Ammon's horn (tissue), 1 donor: ENCODE measurements around the gene INHBE.
A peak's percentile ranks its signal among the peaks of the same experiment; 100 is the strongest.
"Not testable (repeated sequence)": the region's sequence is repeated elsewhere in the genome, so short reads cannot be mapped to it uniquely, and the experiment has no call there.

Experiments
- DNase-seq: peaks from one replicate; pipeline ENCODE4 v3.0.0-alpha.2; 2016; ENCODE audit warnings: low spot score

The INHBE gene, protein sequence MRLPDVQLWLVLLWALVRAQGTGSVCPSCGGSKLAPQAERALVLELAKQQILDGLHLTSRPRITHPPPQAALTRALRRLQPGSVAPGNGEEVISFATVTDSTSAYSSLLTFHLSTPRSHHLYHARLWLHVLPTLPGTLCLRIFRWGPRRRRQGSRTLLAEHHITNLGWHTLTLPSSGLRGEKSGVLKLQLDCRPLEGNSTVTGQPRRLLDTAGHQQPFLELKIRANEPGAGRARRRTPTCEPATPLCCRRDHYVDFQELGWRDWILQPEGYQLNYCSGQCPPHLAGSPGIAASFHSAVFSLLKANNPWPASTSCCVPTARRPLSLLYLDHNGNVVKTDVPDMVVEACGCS

DNA sequence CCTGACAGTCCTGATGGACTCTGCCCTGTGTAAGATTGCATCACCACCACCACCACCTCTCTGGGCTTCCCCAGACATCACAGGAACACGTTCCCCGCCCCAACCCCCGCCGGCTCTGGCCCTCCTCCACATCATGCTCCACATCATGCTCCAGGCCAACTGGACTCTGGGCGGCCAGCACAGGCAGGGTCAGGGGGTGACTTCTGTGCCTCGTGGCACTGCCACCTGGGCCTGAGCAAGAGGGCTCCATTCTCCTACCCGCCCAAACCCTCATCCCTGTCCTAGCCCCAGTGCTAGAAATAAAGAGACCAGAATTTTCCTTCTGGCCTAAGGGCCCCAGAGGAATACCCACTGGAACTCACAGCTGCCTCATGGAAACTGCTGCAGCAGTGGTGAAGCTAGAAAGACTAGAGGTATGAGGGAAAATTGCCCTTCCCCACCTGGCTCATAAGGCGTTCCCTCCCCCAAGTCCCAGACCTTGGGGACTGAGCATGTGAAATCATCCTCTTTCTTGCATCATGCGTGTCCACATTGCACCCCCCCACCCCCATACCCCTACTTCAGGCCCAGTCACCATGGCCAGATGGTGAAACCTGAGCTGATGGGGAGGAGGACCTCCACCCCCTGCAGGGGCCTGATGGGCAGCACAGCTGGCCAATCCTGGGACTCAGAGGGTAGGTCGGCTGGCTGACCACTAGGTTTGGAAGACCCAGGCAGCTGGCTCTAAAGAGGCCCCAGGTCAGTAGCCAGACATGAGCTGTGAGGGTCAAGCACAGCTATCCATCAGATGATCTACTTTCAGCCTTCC is at the start of gene INHBE:
Gene INHBE (plus strand): TSS at position 742 of the 808 bp plus-strand sequence. CDS start 230 bp downstream, outside the sequence.
- DNase-seq, result no peak

GRCh38 chr12:57410534-57410933 is 44.6 kb upstream of the INHBE start:
- no peak for DNase-seq

DNA sequence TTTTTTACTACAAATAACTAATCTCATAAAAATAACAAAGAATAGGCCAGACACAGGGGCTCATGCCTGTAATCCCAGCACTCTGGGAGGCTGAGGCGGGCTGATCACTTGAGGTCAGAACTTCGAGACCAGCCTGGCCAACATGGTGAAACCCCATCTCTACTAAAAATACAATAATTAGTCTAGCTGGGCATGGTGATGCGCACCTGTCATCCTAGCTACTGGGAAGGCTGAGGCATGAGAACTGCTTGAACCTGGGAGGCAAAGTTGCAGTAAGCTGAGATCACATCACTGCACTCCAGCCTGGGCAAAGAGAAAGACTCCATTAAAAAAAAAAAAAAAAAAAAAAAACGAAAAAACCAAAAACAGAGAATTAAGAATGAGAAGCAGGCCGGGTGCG is 40.9 kb upstream of the INHBE start:
- DNase-seq, result not testable (repeated sequence)

DNA sequence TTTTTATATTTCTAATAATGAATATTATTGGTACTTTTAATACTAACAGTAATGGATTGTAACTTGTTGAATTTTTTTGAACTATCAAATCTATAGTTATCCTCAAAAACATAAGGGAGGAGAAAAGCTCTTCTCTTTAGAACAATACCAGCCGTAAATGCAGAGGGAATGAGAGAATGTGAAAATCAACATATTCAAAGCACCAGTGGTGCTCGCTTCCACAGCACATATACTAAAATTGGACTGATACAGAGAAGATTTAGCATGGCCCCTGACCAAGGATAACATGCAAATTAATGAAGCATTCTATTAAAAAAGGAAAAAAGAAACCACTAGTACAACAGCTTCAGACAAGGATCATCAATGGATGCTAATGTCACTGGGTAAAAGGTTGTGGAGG is 40.0 kb upstream of the INHBE start:
- no peak for DNase-seq

DNA sequence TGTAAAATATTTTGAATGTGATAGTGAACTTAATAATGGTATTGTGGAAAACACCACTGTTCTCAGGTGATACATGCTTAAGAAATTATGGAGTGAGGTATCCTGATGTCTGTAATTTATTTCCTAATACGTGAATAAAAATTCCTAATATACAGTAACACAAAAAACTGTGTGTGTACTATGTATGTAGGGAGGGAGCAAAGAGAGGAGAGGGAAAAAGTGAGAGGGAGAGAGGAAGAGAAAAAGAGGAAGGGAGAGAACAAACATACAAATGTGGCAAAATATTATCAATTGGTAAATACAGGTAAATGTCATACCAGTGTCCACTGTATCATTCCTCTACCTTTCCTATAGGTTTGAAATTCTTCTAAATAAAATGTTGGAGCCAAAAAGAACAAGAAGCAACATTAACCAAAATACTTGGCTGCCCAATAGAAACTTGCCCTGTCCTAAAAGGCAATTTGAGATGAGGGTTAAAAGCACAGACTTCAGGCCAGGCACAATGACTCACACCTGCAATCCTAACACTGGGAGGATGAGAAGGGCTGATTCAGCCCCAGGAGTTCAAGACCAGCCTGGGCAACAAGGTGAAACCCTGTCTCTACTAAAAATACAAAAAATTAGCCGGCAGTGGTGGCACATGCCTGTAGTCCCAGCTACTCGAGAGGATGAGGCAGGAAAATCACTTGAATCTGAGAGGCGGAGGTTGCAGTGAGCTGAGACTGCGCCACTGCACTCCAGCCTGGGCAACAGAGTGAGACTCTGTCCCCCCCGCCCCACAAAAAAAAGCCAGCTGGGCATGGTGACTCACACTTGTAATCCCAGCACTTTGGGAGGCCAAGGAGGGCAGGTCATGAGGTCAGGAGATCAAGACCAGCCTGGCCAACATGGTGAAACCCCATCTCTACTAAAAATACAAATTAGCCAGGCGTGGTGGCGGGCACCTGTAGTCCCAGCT is 38.8 kb upstream of the INHBE start:
- no peak for DNase-seq

GRCh38 chr12:57418255-57418654 is 36.9 kb upstream of the INHBE start:
- DNase-seq, result peak; percentile 21

DNA sequence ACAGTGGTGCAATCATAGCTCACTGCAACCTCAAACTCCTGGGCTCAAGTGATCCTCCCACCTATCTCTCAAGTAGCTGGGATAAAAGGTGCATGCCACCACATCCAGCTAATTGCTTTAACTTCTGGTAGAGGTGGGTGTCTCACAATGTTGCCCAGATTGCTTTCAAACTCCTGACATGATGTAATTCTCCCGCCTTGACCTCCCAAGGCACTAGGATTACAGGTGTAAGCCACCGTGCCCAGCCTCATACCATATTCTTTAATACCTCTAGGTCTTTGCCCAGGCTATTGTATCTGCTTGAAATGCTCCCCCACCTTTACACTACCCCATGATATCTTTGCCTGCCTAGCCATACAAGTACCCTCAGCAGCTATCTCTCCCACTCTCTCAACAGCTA is 35.6 kb upstream of the INHBE start:
- no peak for DNase-seq

DNA sequence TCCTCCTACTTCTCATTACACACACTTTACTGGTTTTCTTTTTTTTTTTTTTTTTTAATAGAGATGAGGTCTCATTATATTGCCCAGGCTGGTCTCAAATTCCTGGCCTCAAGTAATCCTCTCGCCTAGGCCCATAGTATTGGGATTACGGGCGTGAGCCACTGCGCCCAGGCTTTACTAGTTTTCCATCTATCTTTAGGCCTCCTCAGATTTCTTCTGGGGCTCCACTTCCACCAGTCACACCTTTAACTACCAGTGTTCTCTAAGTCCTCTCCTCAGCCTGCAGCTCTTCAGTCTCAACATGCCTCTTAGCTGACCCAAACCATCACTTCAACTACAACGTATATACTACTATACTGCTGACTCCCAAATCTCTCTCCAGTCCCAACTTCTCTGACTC is 34.6 kb upstream of the INHBE start:
- no peak for DNase-seq

DNA sequence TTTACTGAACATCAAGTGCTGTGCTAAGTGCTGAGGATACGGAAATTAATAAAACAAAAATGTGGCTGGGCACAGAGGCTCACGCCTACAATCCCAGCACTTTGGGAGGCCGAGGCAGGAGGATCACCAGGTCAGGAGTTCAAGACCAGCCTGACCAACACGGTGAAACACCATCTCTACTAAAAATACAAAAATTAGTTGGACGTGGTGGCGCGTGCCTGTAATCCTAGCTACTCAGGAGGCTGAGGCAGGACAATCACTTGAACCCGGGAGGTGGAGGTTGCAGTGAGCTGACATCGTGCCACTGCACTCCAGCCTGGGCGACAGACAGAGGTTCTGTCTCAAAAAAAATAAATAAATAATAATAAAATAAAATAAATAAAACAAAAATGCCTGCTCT is 28.2 kb upstream of the INHBE start:
- not testable (repeated sequence) for DNase-seq

DNA sequence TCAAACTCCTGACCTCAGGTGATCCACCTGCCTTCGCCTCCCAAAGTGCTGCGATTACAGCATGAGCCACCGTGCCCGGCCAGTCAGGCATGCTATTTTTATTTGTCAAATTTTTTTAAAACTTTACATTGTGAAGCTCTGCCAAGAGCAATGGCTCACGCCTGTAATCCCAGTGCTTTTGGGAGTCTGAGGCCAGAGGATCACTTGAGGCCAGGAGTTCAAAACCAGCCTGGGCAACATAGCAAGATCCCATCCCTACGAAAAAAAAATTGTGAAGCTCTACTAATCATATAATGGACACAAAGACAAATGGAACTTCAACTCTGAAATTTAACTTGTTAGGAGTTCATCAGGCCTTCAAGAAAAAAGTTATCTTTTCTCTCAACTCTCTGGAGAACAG is 26.1 kb upstream of the INHBE start:
- no peak for DNase-seq

DNA sequence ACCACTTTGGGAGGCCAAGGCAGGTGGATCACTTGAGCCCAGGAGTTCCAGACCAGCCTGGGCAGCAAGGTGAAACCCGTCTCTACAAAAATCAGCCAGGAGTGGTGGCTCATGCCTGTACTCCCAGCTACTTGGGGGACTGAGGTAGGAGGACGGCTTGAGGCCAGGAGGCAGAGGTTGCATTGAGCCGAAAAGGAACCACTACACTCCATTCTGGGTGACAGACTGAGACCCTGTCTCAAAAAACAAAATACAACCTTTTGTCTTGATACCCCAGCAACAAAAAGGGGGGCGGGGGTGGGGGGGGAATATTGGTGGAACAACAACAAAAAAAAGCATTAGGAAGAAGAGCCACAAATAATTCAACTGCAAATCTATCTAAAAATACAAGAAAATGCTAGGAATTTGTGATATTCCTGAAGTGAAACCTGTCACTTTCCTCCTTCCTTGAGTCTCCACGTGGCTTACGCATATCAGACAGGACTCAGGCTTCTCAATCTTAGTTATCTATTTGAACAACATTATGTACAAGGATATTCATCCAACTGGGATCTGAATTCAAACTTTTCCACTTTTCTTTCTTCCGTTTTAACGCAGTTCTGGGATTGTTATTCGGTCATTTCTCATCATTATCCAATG is 25.5 kb upstream of the INHBE start:
- no peak for DNase-seq

DNA sequence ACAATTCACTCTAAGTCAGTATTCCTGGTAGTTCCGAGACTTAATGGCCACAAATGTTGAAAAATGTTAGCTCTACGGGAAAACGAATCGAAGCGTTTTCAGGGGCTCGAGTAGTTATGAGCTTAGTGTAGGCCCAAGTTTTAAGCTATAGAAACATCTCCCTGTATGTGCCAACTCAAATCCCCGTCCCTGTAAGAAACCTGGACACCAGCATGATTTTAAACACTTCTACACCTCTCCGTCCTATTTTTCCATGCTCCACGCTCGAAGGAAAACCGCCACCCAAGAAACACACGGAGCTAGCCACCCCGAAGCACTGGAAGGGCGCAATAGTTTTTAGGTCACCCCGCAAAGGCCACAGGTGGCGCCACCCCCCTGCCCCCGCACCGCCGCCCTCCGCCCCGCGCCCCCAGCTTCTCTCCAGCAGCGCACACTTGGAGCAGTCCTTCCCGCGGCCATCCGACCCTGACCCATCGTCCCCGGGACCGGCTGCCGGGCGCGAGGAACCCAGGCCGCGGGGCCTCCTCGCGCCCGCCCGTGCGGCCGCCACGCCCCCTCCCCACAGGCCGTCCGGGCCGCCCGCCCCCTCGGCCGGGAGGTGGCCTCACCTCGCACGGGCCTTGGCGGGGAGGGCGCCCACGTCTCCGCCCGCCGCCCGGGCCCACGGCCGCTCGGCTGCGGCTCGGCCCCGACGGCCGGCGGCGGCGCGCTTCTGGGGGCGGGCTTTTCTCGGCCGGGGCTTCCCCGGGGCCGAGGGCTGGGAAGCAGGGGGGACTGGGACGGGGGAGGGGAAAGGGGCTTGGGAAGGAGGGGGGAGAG is 24.8 kb upstream of the INHBE start:
- DNase-seq, result peak; percentile 28

DNA sequence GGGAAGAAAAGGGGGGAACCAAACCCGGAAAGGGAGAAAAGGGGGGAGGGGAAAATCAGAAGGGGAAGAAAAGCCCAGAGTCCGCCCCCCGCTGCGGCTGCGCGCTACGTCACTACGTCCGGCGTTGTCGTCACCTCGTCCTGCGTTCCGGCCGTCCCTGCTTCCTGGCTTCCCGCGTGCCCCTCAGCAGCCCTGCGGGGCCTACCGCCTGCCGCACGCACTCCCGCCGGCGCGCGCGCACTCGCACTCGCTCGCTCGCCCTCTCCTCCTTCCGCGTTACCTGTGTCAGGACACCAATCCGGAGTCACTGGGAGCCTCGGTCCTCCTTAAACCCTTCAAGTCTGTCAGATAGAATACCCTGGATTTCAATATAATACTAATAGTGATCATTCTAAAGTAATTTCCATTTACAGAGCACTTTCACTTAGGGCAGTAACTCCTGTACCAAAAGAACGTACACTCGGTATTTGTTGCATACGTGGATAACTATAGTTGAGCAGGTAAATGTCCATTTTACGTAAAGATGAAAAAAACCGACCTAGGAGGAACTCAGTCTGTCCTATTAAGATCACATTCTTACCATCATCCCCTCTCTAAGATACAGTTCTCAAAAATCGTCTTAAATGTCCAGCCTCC is 24.1 kb upstream of the INHBE start, which contains the start of gene R3HDM2:
Gene R3HDM2 (minus strand): TSS at position 113 of the 636 bp plus-strand sequence. CDS start 120,615 bp downstream, outside the sequence.
- DNase-seq, result peak; percentile 98

- DNase-seq, result no peak
Observed at GRCh38 chr12:57431654-57432188, 23.4 kb upstream of the INHBE start.

DNA sequence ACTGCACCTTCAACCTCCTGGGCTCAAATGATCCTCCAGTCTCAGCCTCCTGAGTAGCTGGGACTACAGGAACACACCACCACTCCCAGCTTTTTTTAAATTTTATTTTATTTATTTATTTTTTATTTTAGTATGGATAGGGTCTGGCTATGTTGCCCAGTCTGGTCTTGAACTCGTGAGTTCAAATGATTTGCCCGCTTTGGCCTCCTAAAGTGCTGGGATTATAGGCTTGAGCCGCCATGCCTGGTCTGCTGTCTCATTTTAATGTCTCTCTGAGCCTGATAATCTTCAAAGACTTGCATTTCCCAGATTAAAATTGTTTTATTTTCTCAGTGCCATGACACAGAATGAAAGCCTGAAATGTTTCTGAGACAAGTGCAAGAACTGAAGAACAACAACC is 21.7 kb upstream of the INHBE start:
- no peak for DNase-seq

DNA sequence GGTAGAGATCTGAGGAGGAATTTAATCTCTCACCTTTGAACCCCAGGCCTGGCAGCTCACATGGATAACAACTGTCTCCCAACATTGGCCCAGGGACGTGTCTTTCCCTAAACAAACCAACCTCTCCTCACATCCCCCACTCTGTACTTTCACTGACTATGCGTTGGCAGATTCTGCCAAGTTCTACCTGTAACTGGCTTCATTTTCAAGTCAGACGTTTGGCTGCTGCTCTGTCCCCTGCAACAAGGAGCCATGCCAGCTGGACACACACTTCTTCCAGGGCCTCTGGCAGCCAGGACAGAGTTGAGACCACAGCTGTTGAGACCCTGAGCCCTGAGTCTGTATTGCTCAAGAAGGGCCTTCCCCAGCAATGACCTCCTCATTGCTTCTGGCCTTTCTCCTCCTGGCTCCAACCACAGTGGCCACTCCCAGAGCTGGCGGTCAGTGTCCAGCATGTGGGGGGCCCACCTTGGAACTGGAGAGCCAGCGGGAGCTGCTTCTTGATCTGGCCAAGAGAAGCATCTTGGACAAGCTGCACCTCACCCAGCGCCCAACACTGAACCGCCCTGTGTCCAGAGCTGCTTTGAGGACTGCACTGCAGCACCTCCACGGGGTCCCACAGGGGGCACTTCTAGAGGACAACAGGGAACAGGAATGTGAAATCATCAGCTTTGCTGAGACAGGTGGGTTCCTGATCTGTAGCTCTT is 20.4 kb upstream of the INHBE start, which contains the start of gene INHBC:
Gene INHBC (plus strand): TSS at position 268 of the 707 bp plus-strand sequence. CDS start 103 bp downstream, at position 371.
- DNase-seq, result no peak

GRCh38 chr12:57435293-57435692 is 19.8 kb upstream of the INHBE start:
- DNase-seq, result no peak

DNA sequence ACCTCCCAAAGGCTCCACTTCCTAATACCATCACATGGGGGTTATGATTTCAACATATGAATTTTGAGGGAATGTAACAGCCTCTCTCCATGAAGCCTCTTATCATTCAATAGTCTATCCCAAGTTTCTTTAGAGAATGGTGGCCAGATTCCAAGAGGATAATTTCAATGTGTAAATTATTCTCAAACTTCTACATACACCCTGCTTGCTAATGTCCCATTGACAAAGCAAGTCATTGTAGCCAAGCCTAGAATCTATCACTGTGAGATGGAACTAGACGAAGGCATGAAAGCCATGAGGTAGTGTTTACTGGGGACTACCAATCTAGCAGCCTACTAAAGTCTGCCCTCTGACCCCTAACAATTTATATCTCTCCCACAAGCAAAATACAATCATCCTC is 16.7 kb upstream of the INHBE start:
- DNase-seq, result no peak

- no peak for DNase-seq
Observed at GRCh38 chr12:57439762-57440266, 15.3 kb upstream of the INHBE start.
